Panc1 (cell line): ENCODE results near the gene NFATC1. TPM values are rescaled to one million over a fixed set of nuclear protein-coding genes. Genes with fewer than 3 reads are reported as not detected.

Experiments used
- ATAC-seq: fragments of 200-7000 bp; cut with Tn5 transposase; 2 replicates; pipeline ENCODE4 v1.9.1; 2020; ENCODE audit warnings: mild to moderate bottlenecking, moderate library complexity
- BruUV-seq: library from RNA; stranded (reverse); fragments of 400-500 nt; replicated peaks from 2 replicates; lab custom pipeline; 2021; lab: Mats Ljungman, UMichigan
- CTCF ChIA-PET: fragments of 300-600 bp; sonication (Branson Sonifier 250); formaldehyde crosslinking; loops from one replicate; lab custom pipeline; 2022; ENCODE audit warnings: antibody characterized with exemption; lab: Charles Lee
- POLR2A ChIA-PET: fragments of 300-600 bp; sonication (Branson Sonifier 250); formaldehyde crosslinking; loops from one replicate; lab custom pipeline; 2022; ENCODE audit warnings: antibody characterized with exemption; lab: Charles Lee
- DNase-seq: peaks from one replicate; pipeline ENCODE4 v3.0.0-alpha.2; 2010; ENCODE audit warnings: low read depth, low spot score
- H3K27ac ChIP-seq: 2 replicates; pipeline ENCODE4 v1.5.1; 2011; ENCODE audit warnings: mild to moderate bottlenecking, low read length, inconsistent platforms
- H3K27me3 ChIP-seq: fragments of 200-500 bp; sonication (Bioruptor generic); 2 replicates; pipeline ENCODE4 v1.6.0; 2014; ENCODE audit warnings: low read length, inconsistent platforms; ENCODE audit not compliant: control insufficient read depth, insufficient read depth
- H3K36me3 ChIP-seq: fragments of 200-500 bp; sonication (Bioruptor generic); 2 replicates; pipeline ENCODE4 v1.5.1; 2014; ENCODE audit warnings: inconsistent platforms, mild to moderate bottlenecking, low read length, moderate library complexity; ENCODE audit not compliant: control insufficient read depth, insufficient read depth
- H3K4me1 ChIP-seq: 2 replicates; pipeline ENCODE4 v1.5.1; 2011; ENCODE audit warnings: inconsistent platforms, mild to moderate bottlenecking, low read length, moderate library complexity; ENCODE audit not compliant: control insufficient read depth, insufficient read depth
- H3K4me3 ChIP-seq, 2 experiments: 2 replicates each; pipeline ENCODE4 v1.5.1; 2011 to 2012; ENCODE audit warnings: low read depth in 2 of 2, low read length in 2 of 2, mild to moderate bottlenecking in 2 of 2, inconsistent platforms in 1 of 2, moderate library complexity in 1 of 2
- H3K9me3 ChIP-seq: fragments of 200-500 bp; sonication (Bioruptor generic); 2 replicates; pipeline ENCODE4 v1.5.1; 2014; ENCODE audit warnings: low read depth, mild to moderate bottlenecking, inconsistent platforms, low read length, moderate library complexity; ENCODE audit not compliant: control insufficient read depth, insufficient read depth
- POLR2AphosphoS5 ChIP-seq: IDR thresholded peaks from 2 replicates; pipeline ENCODE4 v1.6.1; 2012; ENCODE audit warnings: mild to moderate bottlenecking, low read depth, low read length, moderate library complexity
- SIN3A ChIP-seq: IDR thresholded peaks from 2 replicates; pipeline ENCODE4 v1.6.1; 2012; ENCODE audit warnings: low read depth, mild to moderate bottlenecking, low read length, moderate library complexity, borderline replicate concordance; ENCODE audit not compliant: insufficient read depth
- TCF7L2 ChIP-seq: IDR thresholded peaks from 2 replicates; pipeline ENCODE4 v1.6.1; 2011; ENCODE audit warnings: mild to moderate bottlenecking, low read depth, low read length, inconsistent platforms
- in situ Hi-C: cut with HindIII; loops from 2 replicates; pipeline ENCODE4 v1.10.0; 2016; ENCODE audit warnings: low sequenced_read_pairs, low pct_unique_long_range_greater_than_20kb
- intact Hi-C: fragments of 100-400 bp; cut with micrococcal nuclease; formaldehyde crosslinking; loops from one replicate; pipeline ENCODE4 v1.10.0; 2022; ENCODE audit not compliant: unreplicated experiment
- total RNA-seq: library from RNA; stranded (reverse); gene quantifications from one replicate; pipeline ENCODE4 v1.2.1, GENCODE V29; 2021; ENCODE audit not compliant: unreplicated experiment
- TF ChIP-seq, protein P1 (sequence below): fragments of 450-650 bp; IDR thresholded peaks from 2 replicates; pipeline ENCODE4 v1.5.1; 2017; ENCODE audit warnings: mild to moderate bottlenecking
- TF ChIP-seq, protein P2 (sequence below), 2 experiments: IDR thresholded peaks; 2 replicates each; pipeline ENCODE4 v1.6.1; 2011 to 2012; ENCODE audit warnings: low read depth in 2 of 2, control low read depth in 1 of 2, low read length in 1 of 2, mild to moderate bottlenecking in 1 of 2, moderate library complexity in 1 of 2; ENCODE audit not compliant: insufficient read depth in 1 of 2

NFATC1 gene
- total RNA-seq, 1 experiment from 2014 or later = 30.8 TPM

- ATAC-seq = no peak
These were observed 107.1 kb downstream of the NFATC1 start for GRCh38 chr18:79502782-79503181.

GRCh38 chr18:79503406-79503805 lies 107.7 kb downstream of the NFATC1 start:
- CTCF ChIA-PET = no interaction called here
- TF ChIP-seq, protein P1, sequence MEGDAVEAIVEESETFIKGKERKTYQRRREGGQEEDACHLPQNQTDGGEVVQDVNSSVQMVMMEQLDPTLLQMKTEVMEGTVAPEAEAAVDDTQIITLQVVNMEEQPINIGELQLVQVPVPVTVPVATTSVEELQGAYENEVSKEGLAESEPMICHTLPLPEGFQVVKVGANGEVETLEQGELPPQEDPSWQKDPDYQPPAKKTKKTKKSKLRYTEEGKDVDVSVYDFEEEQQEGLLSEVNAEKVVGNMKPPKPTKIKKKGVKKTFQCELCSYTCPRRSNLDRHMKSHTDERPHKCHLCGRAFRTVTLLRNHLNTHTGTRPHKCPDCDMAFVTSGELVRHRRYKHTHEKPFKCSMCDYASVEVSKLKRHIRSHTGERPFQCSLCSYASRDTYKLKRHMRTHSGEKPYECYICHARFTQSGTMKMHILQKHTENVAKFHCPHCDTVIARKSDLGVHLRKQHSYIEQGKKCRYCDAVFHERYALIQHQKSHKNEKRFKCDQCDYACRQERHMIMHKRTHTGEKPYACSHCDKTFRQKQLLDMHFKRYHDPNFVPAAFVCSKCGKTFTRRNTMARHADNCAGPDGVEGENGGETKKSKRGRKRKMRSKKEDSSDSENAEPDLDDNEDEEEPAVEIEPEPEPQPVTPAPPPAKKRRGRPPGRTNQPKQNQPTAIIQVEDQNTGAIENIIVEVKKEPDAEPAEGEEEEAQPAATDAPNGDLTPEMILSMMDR = no peak
- TF ChIP-seq SIN3A = no peak
- no peak for TF ChIP-seq TCF7L2
- TF ChIP-seq, protein P2, sequence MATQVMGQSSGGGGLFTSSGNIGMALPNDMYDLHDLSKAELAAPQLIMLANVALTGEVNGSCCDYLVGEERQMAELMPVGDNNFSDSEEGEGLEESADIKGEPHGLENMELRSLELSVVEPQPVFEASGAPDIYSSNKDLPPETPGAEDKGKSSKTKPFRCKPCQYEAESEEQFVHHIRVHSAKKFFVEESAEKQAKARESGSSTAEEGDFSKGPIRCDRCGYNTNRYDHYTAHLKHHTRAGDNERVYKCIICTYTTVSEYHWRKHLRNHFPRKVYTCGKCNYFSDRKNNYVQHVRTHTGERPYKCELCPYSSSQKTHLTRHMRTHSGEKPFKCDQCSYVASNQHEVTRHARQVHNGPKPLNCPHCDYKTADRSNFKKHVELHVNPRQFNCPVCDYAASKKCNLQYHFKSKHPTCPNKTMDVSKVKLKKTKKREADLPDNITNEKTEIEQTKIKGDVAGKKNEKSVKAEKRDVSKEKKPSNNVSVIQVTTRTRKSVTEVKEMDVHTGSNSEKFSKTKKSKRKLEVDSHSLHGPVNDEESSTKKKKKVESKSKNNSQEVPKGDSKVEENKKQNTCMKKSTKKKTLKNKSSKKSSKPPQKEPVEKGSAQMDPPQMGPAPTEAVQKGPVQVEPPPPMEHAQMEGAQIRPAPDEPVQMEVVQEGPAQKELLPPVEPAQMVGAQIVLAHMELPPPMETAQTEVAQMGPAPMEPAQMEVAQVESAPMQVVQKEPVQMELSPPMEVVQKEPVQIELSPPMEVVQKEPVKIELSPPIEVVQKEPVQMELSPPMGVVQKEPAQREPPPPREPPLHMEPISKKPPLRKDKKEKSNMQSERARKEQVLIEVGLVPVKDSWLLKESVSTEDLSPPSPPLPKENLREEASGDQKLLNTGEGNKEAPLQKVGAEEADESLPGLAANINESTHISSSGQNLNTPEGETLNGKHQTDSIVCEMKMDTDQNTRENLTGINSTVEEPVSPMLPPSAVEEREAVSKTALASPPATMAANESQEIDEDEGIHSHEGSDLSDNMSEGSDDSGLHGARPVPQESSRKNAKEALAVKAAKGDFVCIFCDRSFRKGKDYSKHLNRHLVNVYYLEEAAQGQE (IDR thresholded peaks at IDR 0.05; ENCODE audit: insufficient read depth in 1 of 2, low read depth in 2 of 2, low read length in 1 of 2) = no peak
- TF ChIP-seq POLR2AphosphoS5 = no peak
- H3K27me3 ChIP-seq = no peaks in the 10 kb centered on the region
- no peak for ATAC-seq
- in situ Hi-C loops = no loop called here
- POLR2A ChIA-PET = no interaction called here
- H3K4me1 ChIP-seq = no peaks in the 10 kb centered on the region
- no peak overlapping the region for H3K27ac ChIP-seq
- H3K4me3 ChIP-seq = no peak overlapping the region
- intact Hi-C loops = no loop called here
- peaks cover 17% of the 10 kb centered on the region; the same call in 1 of the 2 replicates for H3K9me3 ChIP-seq
- no peaks in the 10 kb centered on the region for H3K36me3 ChIP-seq
- no TSS peak for BruUV-seq
- no peak for DNase-seq

More at GRCh38 chr18:79502782-79503181, 107.1 kb downstream of the NFATC1 start:
- H3K9me3 ChIP-seq = peaks cover 22% of the 10 kb centered on the region; the same call in 1 of the 2 replicates
- DNase-seq = no peak
- no peak overlapping the region for H3K27ac ChIP-seq
- H3K4me3 ChIP-seq = no peak overlapping the region
- no peak for TF ChIP-seq TCF7L2
- TF ChIP-seq, protein P2 (IDR thresholded peaks at IDR 0.05; ENCODE audit: insufficient read depth in 1 of 2, low read depth in 2 of 2, low read length in 1 of 2) = no peak
- no peak for TF ChIP-seq POLR2AphosphoS5
- TF ChIP-seq SIN3A = no peak
- TF ChIP-seq, protein P1 = no peak
- ChIA-PET CTCF (no interaction called here), POLR2A (no interaction called here)
- H3K27me3 ChIP-seq = no peaks in the 10 kb centered on the region
- H3K4me1 ChIP-seq = no peaks in the 10 kb centered on the region
- H3K36me3 ChIP-seq = no peaks in the 10 kb centered on the region
- in situ Hi-C loops (no loop called here), intact Hi-C loops (no loop called here)
- no TSS peak for BruUV-seq
